ENCODE results near the gene NES. TPM values are rescaled to one million over a fixed set of nuclear protein-coding genes. Genes with fewer than 3 reads are reported as not detected.

Gene NES
- total RNA-seq, 1 experiment from 2014 or later, result 168 TPM

GRCh38 chr1:156638189-156638985 is 38.8 kb downstream of the NES start:
- no peak overlapping the region for H3T11ph ChIP-seq (ENCODE audit: low read length)
- H3K9me3 Mint-ChIP-seq, result no peaks in the 10 kb centered on the region; a peak in 1 of 5 replicates
- no peaks in the 10 kb centered on the region for H3K9me3 ChIP-seq (ENCODE audit: control insufficient read depth, low read depth, low read length)
- WGBS (ENCODE audit: extremely low coverage, insufficient read length, low lambda C conversion rate), result no CpG with 5 or more reads among the region's 8 CpGs
- no peak overlapping the region for H2AK5ac ChIP-seq (ENCODE audit: insufficient read length, low read length)
- H3K9ac ChIP-seq (ENCODE audit: extremely low read depth, insufficient read length, low read length), result no peak overlapping the region
- H4K5ac ChIP-seq (ENCODE audit: insufficient read length, low read depth, low read length), result no peak overlapping the region
- H2AFZ ChIP-seq (ENCODE audit: low read length), result no peak overlapping the region
- H3K4ac ChIP-seq (ENCODE audit: low read depth, low read length), result no peak overlapping the region
- peaks cover 4% of the 10 kb centered on the region; the same call in 1 of the 2 replicates for H3K4me1 ChIP-seq (ENCODE audit: insufficient read depth, low read length)
- no peak overlapping the region for H3K23ac ChIP-seq (ENCODE audit: insufficient read length, low read depth, low read length)
- no peaks in the 10 kb centered on the region for H3K79me2 ChIP-seq (ENCODE audit: insufficient read depth, low read length)
- H2BK15ac ChIP-seq (ENCODE audit: low read depth, low read length), result no peak overlapping the region
- no peak overlapping the region for H3K14ac ChIP-seq (ENCODE audit: insufficient read depth, low read length)
- no peak overlapping the region for H3K4me2 ChIP-seq (ENCODE audit: insufficient read depth, insufficient read length, low read length)
- no peak overlapping the region for H2BK12ac ChIP-seq (ENCODE audit: insufficient read length, low read depth, low read length)
- peaks cover 19 to 39% of the 10 kb centered on the region in 2 experiments for H3K4me1 Mint-ChIP-seq
- no peak overlapping the region for H2BK20ac ChIP-seq (ENCODE audit: low read depth, low read length, poor library complexity, severe bottlenecking)
- H2BK5ac ChIP-seq (ENCODE audit: insufficient read length, low read length), result no peak overlapping the region
- H4K20me1 ChIP-seq (ENCODE audit: control insufficient read depth, insufficient read depth, insufficient read length), result no peaks in the 10 kb centered on the region
- no peak overlapping the region for H3K18ac ChIP-seq (ENCODE audit: insufficient read length, low read depth, low read length)
- peak overlapping the region in 1 of 3 experiments; percentile 45; a peak in 1 of 7 replicates for H3K27ac Mint-ChIP-seq
- H3K27me3 Mint-ChIP-seq (ENCODE audit: low read depth), result peaks cover 93% of the 10 kb centered on the region
- H3K79me1 ChIP-seq (ENCODE audit: insufficient read depth, low read depth, low read length, poor library complexity, severe bottlenecking), result no peaks in the 10 kb centered on the region
- no peak overlapping the region for H2BK120ac ChIP-seq (ENCODE audit: low read depth, low read length, poor library complexity, severe bottlenecking)
- H4K91ac ChIP-seq (ENCODE audit: insufficient read length, low read depth, low read length), result no peak overlapping the region
- no peak for DNase-seq
- no peak overlapping the region for H4K8ac ChIP-seq (replicated peaks; ENCODE audit: insufficient read length, low read depth, low read length)
- no peak overlapping the region for H3K56ac ChIP-seq (ENCODE audit: insufficient read length, low read depth, low read length)
- no peaks in the 10 kb centered on the region for H3K36me3 Mint-ChIP-seq (ENCODE audit: insufficient read depth in 1 of 3, low read depth in 3 of 3)
- H3K4me3 Mint-ChIP-seq, result no peak overlapping the region
- H3K27me3 ChIP-seq (ENCODE audit: insufficient read depth, low read length), result peaks cover 10% of the 10 kb centered on the region; the same call in 1 of the 2 replicates
- TF ChIP-seq CTCF (conservative IDR thresholded peaks at IDR 0.05), result no peak
- no peak overlapping the region for H3K27ac ChIP-seq (ENCODE audit: insufficient read length, low read depth, low read length)
- H3K23me2 ChIP-seq (ENCODE audit: insufficient read length, low read depth, low read length, poor library complexity, severe bottlenecking), result peaks cover 11% of the 10 kb centered on the region

All from H9 (cell line).